Spinal cord (tissue), 10 donors: Measurements from ENCODE around the gene NAT16. TPM values are rescaled to one million over a fixed set of nuclear protein-coding genes. Genes with fewer than 3 reads are reported as not detected.
A peak's percentile ranks its signal among the peaks of the same experiment; 100 is the strongest.

ENCODE experiments used
- DNase-seq, 6 donors: peaks; one replicate each; pipeline versions ENCODE4 v3.0.0 to v3.0.0-alpha.2; 2013 to 2015; ENCODE audit warnings: low spot score in 6 of 6, low read depth in 4 of 6
- H3K27ac ChIP-seq: one replicate; pipeline ENCODE4 v1.5.1; 2013; ENCODE audit warnings: low read depth, low read length, control low read depth
- H3K27me3 ChIP-seq: one replicate; pipeline ENCODE4 v1.6.1; 2013; ENCODE audit warnings: low read length; ENCODE audit not compliant: control insufficient read depth, insufficient read depth
- H3K36me3 ChIP-seq: one replicate; pipeline ENCODE4 v1.6.1; 2013; ENCODE audit warnings: low read length; ENCODE audit not compliant: control insufficient read depth, insufficient read depth
- H3K4me1 ChIP-seq: one replicate; pipeline ENCODE4 v1.6.1; 2013; ENCODE audit warnings: low read length; ENCODE audit not compliant: control insufficient read depth, insufficient read depth
- H3K4me3 ChIP-seq: one replicate; pipeline ENCODE4 v1.5.1; 2013; ENCODE audit warnings: low read depth, low read length, control low read depth
- H3K9me3 ChIP-seq: one replicate; pipeline ENCODE4 v1.6.1; 2013; ENCODE audit warnings: low read length; ENCODE audit not compliant: control insufficient read depth, insufficient read depth
- WGBS: methylation state at CpG from one replicate; pipeline ENCODE4 v1.1.5; 2013; ENCODE audit warnings: missing lambda C conversion rate; ENCODE audit not compliant: insufficient coverage; 5-methylcytosine and 5-hydroxymethylcytosine counted together
- polyA plus RNA-seq, 2 donors: library from polyadenylated mRNA; unstranded; fragments of 120-200 nt; gene quantifications; one replicate each; pipeline ENCODE4 v1.2.1, GENCODE V29; 2013; ENCODE audit not compliant: insufficient read length in 2 of 2
- total RNA-seq, 2 donors: library from RNA; depleted of rRNA in 1 of 2; stranded (reverse); fragments of 120-200 nt in 1 of 2; fragments of >200 nt in 1 of 2; gene quantifications; one replicate each; pipeline versions ENCODE4 v1.2.3 to v1.2.4, GENCODE V29; 2013 to 2014
- donor health status: healthy.

NAT16 gene
- total and polyA plus RNA-seq, 4 donors, result 0.40 to 7.5 (median 3.7) TPM

- Histone ChIP-seq H3K36me3 (peaks cover 21% of the 10 kb centered on the region), H3K27me3 (no peaks in the 10 kb centered on the region), H3K4me3 (peak within 1 kb of the TSS; percentile 72), H3K9me3 (no peaks in the 10 kb centered on the region), H3K4me1 (peaks cover 17% of the 10 kb centered on the region), H3K27ac (peak within 1 kb of the TSS; percentile 15)
- peak; percentile 89 to 100 (median 96) for DNase-seq
- 1% methylated on average over 45 of the region's 51 CpGs for WGBS
These were observed 26.0 kb downstream of the NAT16 start, which contains the start of gene AP1S1 for GRCh38 chr7:101153969-101154692. TSS of gene AP1S1 (plus strand) at chr7:101154476. CDS start at chr7:101154515, 39 bp downstream.

- Histone ChIP-seq H3K27ac (no peak overlapping the region), H3K4me3 (no peak overlapping the region)
- WGBS, result no CpG with 5 or more reads among the region's 2 CpGs
These were observed 28.0 kb downstream of the NAT16 start for GRCh38 chr7:101151908-101152651.

GRCh38 chr7:101140746-101141382 lies 39.2 kb downstream of the NAT16 start:
- no peak overlapping the region for H3K4me3 ChIP-seq
- WGBS, result 61% methylated on average over 2 of the region's 4 CpGs
- no peak overlapping the region for H3K27ac ChIP-seq
- no peaks in the 10 kb centered on the region for H3K9me3 ChIP-seq
- peaks cover under 1% of the 10 kb centered on the region for H3K27me3 ChIP-seq
- no peaks in the 10 kb centered on the region for H3K36me3 ChIP-seq
- peaks cover 11% of the 10 kb centered on the region for H3K4me1 ChIP-seq
- no peak for DNase-seq

More at GRCh38 chr7:101151908-101152651, 28.0 kb downstream of the NAT16 start:
- Histone ChIP-seq H3K27me3 (no peaks in the 10 kb centered on the region), H3K36me3 (peaks cover 4% of the 10 kb centered on the region), H3K4me1 (peaks cover 17% of the 10 kb centered on the region), H3K9me3 (no peaks in the 10 kb centered on the region)
- no peak for DNase-seq

- no peak for DNase-seq
- H3K9me3 ChIP-seq, result no peaks in the 10 kb centered on the region
- H3K27ac ChIP-seq, result no peak overlapping the region
- H3K4me3 ChIP-seq, result no peak overlapping the region
- no peaks in the 10 kb centered on the region for H3K27me3 ChIP-seq
- H3K4me1 ChIP-seq, result peaks cover 11% of the 10 kb centered on the region
- 33% methylated on average over 1 of the region's 3 CpGs for WGBS
- no peaks in the 10 kb centered on the region for H3K36me3 ChIP-seq
These were observed 39.8 kb downstream of the NAT16 start for GRCh38 chr7:101140339-101140699.

GRCh38 chr7:101138213-101138870 lies 41.8 kb downstream of the NAT16 start:
- peak in 2 of 6 donors; percentile 45 to 71 for DNase-seq
- Histone ChIP-seq H3K4me3 (no peak overlapping the region), H3K9me3 (no peaks in the 10 kb centered on the region), H3K27me3 (no peaks in the 10 kb centered on the region), H3K27ac (no peak overlapping the region), H3K4me1 (peaks cover 13% of the 10 kb centered on the region), H3K36me3 (no peaks in the 10 kb centered on the region)
- WGBS, result no CpG with 5 or more reads among the region's 16 CpGs

- DNase-seq, result no peak
- Histone ChIP-seq H3K27ac (no peak overlapping the region), H3K4me1 (peaks cover 13% of the 10 kb centered on the region), H3K27me3 (no peaks in the 10 kb centered on the region), H3K9me3 (no peaks in the 10 kb centered on the region), H3K4me3 (no peak overlapping the region), H3K36me3 (no peaks in the 10 kb centered on the region)
- WGBS, result 68% methylated on average over 7 of the region's 9 CpGs
These were observed 42.4 kb downstream of the NAT16 start for GRCh38 chr7:101137651-101138212.

- WGBS, result no CpG with 5 or more reads among the region's 6 CpGs
- Histone ChIP-seq H3K4me1 (peaks cover 13% of the 10 kb centered on the region), H3K4me3 (no peak overlapping the region), H3K27me3 (peaks cover 2% of the 10 kb centered on the region), H3K9me3 (no peaks in the 10 kb centered on the region), H3K36me3 (no peaks in the 10 kb centered on the region), H3K27ac (no peak overlapping the region)
- peak in 1 of 6 donors; percentile 80 for DNase-seq
These were observed 45.6 kb downstream of the NAT16 start for GRCh38 chr7:101134399-101134980.

GRCh38 chr7:101133621-101134398 lies 46.3 kb downstream of the NAT16 start:
- no peak overlapping the region for H3K4me3 ChIP-seq
- H3K27me3 ChIP-seq, result peaks cover 2% of the 10 kb centered on the region
- H3K36me3 ChIP-seq, result no peaks in the 10 kb centered on the region
- H3K9me3 ChIP-seq, result no peaks in the 10 kb centered on the region
- peaks cover 13% of the 10 kb centered on the region for H3K4me1 ChIP-seq
- WGBS, result 69% methylated on average over 8 of the region's 15 CpGs
- DNase-seq, result no peak
- no peak overlapping the region for H3K27ac ChIP-seq
